Activated CD4-positive, alpha-beta T cell treated with anti-CD3 and anti-CD28 coated beads for 24 hours (primary cell): Measurements from ENCODE around the gene MAFG.

Experiments
- DNase-seq, 2 donors: peaks; one replicate each; pipeline ENCODE4 v3.0.0-alpha.2; 2020; ENCODE audit warnings: low read depth in 2 of 2

Gene MAFG

DNA sequence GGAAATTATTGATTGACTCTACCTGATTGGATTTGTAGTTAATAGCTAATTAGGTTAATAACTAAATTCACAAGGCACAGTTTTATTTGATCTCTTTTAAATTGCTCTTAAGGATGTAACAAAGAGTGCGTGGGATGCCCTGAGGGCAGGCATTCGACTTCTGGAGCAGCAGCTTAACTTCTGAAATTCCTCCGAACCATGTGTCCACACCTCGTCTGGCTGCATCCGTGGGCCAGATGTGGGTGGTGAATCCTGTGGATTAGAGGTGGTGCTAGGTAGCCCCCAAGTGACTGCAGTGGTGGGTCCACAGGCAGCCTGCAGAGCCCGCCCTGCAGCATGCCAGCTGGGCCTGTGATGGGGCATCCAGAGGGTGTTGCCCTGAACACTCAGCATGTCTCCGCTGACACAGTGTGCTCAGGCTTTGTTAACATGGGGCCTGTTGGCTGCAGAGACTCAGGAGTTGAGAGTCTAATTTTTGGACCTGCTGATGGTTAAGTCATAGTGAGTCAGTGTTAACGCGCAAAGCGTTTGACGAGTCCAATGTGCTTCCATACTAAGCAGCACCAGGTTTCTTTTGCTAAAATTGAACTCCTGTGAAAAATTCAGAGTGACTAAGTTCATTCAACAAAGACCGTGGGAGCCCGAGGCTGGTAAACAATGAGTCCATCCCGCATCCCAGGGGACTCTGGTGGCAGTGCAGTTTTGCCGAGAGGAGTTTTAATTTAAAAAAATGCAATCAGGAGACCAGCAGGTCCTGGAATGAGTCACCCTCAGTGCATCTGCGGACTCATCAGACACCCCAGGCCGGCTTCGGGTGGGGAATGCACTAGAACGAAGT lies 29.3 kb downstream of the MAFG start:
- no peak for DNase-seq

DNA sequence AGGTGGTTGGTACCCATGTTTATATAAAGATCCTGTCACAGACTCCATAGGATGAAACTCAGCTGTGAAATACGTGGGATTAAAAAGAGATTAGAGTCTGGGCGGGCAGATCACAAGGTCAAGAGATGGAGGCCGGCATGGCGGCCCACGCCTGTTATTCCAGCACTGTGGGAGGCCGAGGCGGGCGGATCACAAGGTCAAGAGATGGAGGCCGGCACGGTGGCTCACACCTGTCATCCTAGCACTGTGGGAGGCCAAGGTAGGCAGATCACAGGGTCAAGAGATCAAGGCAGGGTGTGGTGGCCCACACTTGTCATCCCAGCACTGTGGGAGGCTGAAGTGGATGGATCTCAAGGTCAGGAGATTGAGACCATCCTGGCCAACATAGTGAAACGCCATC lies 32.1 kb downstream of the MAFG start:
- DNase-seq, result no peak

DNA sequence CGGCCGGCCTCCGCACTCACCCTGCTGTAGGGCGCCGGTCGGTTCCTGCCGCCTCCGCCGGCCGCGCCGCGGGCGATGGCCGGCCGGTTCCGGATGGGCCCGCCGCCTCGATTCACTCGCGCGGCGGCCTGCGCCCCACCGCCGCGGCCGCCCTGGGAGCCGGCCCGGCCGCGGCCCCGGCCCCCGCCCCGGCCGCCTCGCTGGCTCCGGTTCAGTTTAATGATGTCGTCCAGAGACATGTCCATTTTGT lies 36.3 kb downstream of the MAFG start:
- no peak for DNase-seq

DNA sequence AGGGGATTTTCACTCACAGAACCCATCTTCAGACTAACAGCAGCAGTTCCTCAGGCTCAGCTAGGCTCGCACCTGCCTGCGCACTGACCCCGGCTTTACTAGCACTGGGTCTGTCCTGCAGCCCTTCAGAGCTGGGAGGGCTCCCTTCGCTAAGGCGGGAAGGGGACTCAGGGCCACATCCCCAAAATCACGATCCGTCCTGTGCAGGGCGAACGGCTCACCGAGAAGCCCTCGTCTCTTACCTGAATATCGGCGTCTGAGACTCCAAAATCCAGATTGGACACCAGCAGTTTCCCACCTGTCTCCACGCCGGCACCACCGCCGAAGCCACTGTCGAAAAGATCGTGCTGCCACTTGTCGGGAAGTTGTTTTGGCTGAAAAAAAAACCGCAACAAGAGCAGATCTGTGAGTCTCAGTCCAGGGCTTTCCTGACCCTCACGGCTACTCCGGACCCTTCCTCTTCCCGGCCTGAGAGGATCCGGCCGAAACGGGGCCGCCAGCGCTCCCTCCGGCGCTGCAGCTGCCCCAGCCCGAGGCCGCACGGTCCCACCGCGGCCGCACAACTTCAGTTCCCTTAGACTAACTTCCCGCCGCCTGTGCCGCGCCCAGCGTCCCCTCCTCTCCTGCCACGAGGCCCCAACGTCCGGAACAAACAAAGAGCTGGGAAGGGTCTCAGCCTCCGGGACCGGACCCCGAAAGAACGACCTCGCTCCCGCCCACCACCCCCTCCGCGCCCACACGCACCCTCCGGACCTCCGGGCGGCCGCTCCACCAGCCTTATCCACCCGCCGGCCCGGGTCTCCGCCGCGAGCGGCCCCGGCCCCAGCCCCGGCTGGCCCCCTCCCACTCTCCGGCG lies 36.9 kb downstream of the MAFG start:
- no peak for DNase-seq

DNA sequence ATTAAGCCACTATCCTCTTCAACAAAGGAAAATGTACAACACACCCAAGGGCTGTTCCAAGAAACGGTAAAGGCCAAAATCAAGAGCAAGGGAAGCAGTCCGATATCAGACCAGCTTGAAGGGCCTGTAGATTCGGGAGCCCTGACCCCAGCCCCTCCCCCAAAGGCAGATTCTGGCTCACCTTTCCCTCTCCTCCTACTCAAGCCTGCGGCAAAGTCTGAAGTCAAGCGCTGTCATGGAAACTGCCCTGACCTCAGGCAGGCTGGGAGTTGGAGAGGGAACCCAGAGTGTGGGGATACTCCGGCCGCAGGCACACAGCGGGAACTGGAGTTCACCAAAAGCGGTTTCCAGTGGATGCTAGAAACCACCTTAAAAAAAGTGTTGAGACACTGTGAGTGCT lies 37.9 kb downstream of the MAFG start:
- no peak for DNase-seq

DNA sequence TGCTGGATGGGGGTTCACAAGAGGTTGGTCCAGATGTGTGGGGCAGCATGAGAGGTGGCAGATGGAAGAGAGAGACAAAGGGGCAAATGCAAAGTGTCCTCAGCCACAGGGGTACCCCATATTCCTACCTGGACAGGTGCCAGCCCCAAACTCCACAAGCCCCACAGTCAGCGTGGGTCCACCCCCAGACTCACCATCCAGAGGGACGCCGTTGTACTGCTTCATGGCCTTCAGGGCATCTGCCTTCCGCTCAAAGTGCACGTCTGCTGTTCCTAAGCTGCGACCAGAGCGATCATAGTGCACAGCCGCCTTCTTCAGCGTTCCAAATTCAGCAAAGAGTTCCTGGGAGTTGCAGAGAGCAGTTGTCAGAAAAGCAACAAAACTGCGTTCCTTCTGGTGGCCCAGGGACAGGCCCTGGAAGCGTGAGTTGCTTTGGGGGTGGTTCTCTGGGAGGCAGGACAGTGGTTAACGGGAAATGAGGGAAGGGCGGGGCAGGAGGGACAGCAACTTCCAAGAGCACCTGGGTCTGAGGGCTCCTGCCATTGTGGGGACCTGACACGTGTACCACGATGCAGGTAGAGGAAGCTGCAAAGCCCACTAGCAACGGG lies 38.4 kb downstream of the MAFG start:
- DNase-seq, result no peak

DNA sequence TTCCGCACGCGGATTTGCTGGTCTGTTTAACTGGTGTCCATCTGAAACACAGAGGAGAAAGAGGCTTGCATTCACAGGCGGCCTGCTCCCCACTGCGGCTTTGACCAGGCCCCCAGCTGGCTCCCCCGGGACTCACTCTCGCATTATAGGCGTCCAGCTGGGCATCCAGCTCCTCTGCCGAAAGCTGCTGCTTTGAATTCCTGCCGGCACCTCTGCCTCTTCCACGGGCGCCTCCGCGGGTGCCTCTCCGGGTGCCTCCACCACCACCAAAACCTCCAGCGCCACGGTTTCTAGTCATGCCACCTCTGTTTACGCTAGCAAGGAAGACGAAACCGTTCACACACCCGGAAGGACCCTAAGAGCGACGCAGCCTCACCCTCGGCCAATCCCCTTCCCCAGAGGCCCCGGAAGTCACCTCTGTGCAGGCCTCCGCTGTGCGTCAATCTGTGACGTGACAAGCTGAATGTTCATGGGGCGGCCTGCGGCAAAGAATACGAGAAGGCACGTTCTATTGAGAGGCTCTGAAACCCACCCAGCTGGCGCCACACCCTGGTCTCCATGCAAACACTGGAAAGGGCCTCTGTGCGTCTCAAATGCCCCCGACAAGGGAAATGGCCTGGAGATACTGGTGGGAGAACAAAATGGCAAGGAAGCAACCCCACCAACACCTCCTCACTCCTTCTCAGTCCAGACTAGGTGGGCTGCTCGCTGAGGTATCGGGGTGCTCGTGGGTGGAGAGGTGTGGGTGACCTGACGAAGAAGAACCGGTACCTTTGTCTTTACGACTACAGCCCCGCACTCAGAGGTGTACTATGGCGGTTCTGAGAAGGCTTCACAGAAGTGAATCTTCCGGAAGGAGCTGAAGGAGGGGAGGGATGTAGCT lies 39.2 kb downstream of the MAFG start:
- no peak for DNase-seq

DNA sequence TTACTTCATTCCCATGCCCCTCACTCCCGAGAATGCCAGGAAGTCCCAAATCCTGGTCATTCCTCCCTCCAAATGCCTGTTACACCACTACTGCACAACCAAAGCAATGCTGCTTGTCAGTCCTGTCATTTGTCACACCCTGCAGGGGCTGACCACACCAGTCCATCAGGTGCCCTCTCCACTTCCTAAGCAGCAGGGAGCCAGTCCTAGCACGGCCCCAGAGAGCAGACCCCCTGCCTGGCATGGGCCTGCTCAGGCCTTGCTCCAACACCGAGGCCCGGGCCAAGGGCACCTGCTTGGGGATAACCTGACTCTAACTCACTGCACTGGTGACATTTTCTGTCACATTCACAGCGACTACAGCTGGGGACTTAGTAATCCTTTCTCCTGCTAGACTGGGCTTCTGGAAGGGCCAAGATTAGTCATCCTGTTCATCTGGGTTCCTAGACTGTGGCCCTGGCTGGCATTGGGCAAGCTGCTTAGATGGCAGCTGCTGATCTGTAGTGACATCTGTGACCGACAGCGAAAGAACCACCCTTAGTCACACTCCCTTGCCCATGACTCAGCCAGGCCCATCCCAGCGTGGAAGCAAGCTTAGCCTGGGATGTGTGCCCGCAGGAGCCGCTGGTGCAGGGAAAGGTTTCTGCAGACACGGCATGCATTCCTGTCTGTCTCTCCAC lies 41.5 kb downstream of the MAFG start:
- no peak for DNase-seq

DNA sequence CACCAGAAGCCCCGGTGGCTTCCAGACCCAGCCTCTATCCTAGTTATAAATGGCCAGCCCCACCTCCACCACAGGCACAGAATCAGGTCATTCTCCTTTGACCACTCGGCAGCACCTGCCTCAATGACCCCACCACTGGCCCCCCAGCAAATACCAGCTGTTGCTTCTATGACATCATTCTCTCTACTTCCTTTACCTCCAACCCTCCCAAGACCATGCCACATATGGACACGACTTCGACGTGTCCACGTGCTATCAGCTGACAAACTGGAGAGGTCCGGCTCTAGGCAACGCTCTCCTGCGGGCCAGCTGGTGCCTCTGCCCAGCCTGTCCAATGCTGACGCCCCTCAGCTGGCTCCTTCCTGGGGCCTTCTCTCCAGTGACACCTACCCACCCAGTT lies 42.1 kb downstream of the MAFG start:
- DNase-seq, result no peak

DNA sequence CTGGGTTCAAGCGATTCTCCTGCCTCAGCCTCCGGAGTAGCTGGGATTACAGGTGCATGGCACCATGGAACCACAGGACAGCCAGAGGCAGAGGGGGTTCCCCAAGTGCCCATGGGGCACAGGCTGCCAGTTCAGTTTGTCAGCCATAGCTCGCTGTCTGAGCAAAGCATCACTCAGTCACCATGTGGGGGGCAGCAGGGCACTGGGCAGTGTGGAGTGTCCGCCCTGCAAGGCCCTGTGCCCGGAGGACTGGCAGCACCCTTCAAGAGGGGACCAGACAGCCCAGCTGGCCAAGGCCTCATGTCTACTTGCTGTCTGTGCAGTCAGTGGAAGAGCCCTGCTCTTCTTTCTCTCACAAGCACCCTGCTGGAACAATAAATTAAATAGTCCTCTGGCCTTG lies 42.6 kb downstream of the MAFG start:
- DNase-seq, result no peak

DNA sequence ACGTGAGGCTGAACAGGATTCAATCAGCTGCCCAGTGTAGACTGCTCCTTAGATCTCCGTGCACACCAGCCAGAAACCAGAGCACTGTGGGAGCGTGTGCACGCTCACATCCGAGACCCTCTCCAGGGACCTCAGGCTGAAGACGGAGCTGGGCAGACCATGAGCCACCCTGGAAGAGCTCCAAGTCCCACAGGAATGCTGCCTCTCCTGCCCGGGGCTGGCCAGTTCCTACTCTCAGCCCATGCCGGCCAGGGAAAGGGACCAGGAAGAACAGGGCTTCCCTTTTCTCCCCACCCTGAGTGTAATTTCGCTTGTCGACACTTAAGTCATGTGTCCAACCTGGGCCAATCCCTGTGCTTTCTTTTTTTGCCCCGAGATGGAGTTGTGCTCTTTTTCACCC lies 43.0 kb downstream of the MAFG start:
- DNase-seq, result no peak

DNA sequence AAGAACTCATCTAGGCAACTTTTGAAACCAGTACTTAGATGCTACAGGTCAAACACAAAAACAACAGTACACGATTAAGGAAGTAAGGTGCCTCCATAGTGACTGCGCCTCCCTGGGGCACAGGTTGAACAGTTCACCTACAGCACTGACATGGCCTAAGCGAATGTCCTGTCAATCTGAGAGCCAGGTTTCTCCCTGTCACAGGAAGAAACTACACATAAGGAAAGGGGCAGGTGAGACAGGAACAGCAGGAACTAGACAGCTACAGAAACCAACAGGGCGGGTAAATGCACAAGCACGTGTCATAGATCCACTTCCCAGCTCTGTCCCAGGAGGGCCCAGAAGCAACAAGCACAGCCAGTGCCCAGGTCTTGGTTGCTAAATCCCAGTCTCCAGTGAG lies 48.4 kb downstream of the MAFG start:
- DNase-seq, result no peak

DNA sequence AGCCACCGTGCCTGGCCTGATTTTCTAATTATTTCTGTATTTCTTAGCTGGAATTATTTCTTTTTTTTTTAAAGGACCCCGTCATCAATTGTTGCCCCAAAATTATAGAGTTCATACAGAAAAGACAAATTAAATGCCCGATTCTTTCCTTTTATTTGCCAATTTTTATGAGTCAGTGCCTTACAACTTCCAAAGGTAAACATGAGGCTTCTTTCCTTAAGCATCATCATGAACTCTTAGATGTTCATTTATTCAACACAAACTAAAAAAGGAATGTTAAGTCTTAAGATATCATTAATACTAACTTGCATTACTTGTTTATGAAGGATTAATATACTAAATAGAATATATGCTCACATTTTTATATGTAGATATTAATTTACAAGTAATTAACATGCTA lies 49.2 kb downstream of the MAFG start:
- no peak for DNase-seq

DNA sequence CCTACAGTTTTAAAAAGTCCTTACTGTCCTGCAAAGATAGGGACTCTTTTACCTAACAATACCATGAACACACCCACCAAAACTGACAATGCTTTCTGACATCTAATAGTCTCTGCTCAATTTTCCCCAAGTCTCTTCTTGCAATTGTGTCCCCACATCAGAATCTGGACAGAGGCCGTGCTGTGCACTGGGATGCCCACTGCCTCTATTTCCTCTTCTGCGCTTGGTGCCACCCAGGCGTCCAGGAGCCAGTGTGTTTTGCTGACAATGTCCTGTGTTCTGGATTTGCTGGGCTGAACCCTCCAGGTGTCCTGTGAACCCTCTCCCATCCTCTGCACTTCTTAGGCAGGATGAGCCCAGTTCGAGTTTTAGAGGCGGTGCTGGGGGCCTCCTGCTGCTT lies 50.0 kb downstream of the MAFG start:
- no peak for DNase-seq

DNA sequence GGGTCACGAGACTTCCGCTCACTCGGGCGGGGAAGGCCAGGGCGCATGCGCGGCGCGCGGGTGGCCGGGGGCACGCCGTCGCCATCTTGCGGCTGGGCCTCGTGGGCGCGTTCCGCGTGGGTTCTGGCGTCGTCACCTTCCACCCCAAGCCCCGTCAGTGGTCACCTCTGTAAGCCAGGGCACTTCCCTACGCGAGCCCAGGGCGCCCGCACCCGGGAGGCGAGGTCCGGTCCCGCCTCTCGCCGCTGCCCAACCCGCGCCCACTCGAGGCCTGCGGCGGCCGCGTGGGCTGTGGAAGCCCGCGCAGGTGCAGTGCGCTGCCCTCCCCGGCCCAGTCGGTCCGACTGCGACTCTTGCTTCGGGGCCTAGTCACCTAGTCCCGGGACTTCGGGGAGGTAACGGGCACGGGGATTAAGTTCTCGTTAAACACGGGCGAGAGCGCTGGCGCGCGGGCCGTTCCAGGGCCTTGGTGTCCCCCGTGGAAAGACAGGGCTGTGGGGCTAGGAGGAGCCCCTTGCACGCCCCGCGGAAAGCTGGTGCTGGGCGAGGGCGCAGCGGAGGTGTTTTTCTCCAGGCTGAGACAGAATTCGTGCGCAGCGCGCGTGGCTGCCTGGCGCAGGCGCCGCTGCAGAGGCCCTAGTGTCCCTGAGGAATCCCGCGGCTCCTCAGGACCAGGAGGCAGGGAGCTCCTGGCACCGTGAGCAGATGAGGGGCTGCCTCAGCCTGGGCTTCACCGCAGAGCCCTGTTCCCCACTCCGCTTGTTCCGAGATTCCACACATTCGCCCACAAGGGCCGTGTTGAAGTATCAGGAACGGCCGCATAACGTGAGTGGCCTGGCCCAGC lies 55.9 kb downstream of the MAFG start:
- DNase-seq, result peak; percentile 93

DNA sequence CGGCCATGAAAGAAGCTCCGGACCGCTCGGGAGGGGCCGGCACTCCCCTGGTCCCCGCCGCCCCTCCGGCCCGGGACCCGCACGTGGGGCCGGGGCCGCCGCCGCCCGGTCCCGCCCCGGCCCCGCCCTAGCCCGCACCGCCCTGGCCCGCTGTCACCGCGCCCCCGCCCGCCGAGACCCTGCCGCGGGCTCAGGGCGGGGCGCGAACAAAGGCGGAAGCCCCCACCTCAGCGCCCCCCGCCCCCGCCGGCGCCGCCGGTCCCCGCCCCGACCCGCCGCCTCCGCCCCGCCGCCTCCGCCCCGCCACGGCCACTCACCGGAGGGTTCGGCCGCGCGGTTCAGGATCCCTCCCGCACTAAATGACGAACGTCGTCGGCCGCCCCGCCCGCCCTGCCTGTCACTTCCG lies 56.6 kb downstream of the MAFG start, which contains the start of gene ARHGDIA:
TSS of gene ARHGDIA (minus strand) at position 357 of the 406 bp plus-strand sequence. CDS start 1,407 bp downstream, outside the sequence.
- no peak for DNase-seq

DNA sequence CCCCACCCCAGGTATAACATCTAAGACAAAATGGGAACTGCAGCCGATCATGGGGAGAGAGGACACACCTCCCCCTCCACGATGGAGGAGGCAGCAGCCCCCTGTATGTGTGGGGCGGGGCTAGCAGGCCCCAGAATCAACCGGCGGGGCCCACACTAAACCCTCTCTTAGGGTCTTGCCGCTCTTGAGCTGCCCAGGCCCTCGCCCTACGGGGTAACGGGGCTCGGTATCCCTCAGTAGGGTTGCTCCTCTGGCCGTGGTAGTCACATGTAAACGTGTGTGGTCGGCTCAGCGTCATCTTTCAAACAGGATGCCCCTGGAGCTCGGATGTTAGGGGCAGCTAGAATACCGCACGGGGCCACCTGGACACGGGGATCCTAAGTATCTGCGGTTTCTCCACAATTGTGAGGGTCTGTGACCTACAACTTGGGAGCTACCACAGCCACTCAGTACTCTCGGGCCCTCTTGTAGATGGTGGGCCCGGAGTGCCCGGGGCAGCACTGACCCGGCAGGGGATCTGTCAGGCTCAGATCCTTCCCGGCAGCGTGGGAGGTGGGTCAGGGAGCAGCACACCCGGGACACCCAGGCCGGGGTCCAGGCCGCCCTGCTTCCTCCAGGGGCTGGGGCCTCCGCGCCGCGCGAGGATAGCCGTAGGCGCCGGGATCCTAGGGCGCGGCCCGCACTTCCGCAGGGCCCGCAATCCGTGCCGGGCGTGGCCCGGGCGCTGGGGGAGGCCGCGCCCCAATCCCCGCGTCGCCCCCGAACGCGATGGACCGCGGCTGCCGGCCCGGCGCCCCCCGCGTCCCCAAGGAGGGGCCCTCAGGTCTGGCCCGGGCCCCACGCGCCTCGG lies 57.2 kb downstream of the MAFG start:
- DNase-seq, result peak in 1 of 2 donors; percentile 34

DNA sequence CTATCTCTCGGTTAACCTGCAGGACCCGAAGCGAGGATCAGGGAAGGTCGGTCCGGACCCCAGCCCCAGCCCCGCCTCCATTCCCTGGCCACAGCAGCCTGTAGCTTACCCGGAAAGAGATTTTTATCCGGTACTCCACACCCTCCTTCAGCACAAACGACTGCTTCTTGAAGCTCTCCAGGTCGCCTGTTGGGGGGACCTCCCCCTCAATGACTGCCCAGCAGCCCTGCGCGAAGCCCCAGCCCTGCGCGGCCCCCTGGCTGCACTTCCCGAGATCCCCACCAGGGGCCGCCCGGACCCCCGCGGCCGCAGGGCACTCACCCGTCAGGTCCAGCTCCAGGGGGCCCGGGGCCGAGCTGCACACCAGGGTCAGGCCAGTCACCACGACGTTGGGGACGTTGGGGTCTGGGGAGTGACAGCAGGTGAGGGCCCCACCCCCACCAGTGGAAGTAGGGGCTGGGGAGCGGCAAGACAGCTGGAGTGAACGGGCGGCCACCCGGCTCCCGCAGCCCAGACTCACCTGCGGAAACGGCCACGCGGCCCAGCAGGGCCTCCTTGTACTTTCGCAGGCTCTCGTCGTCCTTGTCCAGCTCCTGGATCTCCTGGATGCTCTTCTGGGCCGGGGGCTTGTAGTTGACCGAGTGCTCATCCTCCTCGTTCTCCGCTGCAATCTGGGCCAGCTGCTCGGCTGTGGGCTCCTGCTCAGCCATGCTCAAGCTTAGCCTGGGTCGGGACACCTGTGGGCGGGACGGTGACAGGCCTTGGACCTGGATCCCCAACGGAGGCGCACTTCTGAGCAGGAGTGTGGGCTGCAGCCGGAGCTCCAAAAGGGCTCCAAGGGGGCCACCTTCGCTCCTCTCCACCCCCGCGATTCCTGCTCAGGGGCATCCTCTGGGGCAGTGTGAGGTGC lies 58.1 kb downstream of the MAFG start:
- peak in 1 of 2 donors; percentile 39 for DNase-seq
